HEK293T (cell line): Measurements from ENCODE around the gene JPH2.

Experiments used
- ARNT ChIP-seq: fragments of 450-650 bp; IDR thresholded peaks from 2 replicates; pipeline ENCODE4 v1.6.1; 2017; ENCODE audit warnings: mild to moderate bottlenecking
- BHLHE40 ChIP-seq: fragments of 450-650 bp; IDR thresholded peaks from 2 replicates; pipeline ENCODE4 v1.6.1; 2016; ENCODE audit warnings: mild to moderate bottlenecking, moderate library complexity, borderline replicate concordance
- ELF4 ChIP-seq: fragments of 450-650 bp; IDR thresholded peaks from 2 replicates; pipeline ENCODE4 v1.6.1; 2017; ENCODE audit warnings: antibody characterized with exemption
- FOXA1 ChIP-seq: fragments of 450-650 bp; IDR thresholded peaks from 2 replicates; pipeline ENCODE4 v1.6.1; 2016; ENCODE audit warnings: mild to moderate bottlenecking
- FOXK2 ChIP-seq: fragments of 450-650 bp; IDR thresholded peaks from 2 replicates; pipeline ENCODE4 v1.6.1; 2016; ENCODE audit warnings: mild to moderate bottlenecking
- FOXM1 ChIP-seq: fragments of 450-650 bp; IDR thresholded peaks from 2 replicates; pipeline ENCODE4 v1.6.1; 2017; ENCODE audit warnings: mild to moderate bottlenecking, borderline replicate concordance
- LEF1 ChIP-seq: fragments of 450-650 bp; IDR thresholded peaks from 2 replicates; pipeline ENCODE4 v1.6.1; 2017; ENCODE audit warnings: mild to moderate bottlenecking, borderline replicate concordance
- NFRKB ChIP-seq: fragments of 450-650 bp; IDR thresholded peaks from 2 replicates; pipeline ENCODE4 v1.6.1; 2016; ENCODE audit warnings: mild to moderate bottlenecking, moderate library complexity
- SP1 ChIP-seq: fragments of 450-650 bp; IDR thresholded peaks from 2 replicates; pipeline ENCODE4 v1.6.1; 2017
- SUZ12 ChIP-seq: fragments of 450-650 bp; IDR thresholded peaks from 2 replicates; pipeline ENCODE4 v1.6.1; 2016; ENCODE audit warnings: mild to moderate bottlenecking
- TARDBP ChIP-seq: fragments of 450-650 bp; IDR thresholded peaks from 2 replicates; pipeline ENCODE4 v1.6.1; 2016
- TF ChIP-seq, protein P1 (sequence below): fragments of 450-650 bp; IDR thresholded peaks from 2 replicates; pipeline ENCODE4 v1.6.1; 2016

DNA sequence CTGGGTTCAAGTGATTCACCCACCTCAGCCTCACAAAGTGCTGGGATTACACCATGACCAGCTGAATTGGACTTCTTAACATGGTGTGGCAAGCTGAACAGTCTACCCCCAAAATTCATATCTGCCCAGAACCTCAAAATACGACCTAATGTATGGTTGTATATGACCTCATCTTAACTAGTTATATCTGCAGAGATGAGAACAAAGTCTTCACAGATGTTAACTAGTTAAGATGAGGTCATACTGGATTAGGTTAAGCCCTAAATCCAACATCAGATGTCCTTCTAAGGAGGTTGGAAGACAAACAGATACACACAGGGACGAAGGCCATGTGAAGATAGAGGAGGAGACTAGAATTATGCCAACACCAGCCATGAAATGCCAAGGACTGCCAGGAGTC lies 102.5 kb downstream of the JPH2 start:
- TF ChIP-seq TARDBP = no peak
- no peak for TF ChIP-seq NFRKB
- no peak for TF ChIP-seq FOXA1
- TF ChIP-seq ELF4 = no peak
- TF ChIP-seq SUZ12 = no peak
- no peak for TF ChIP-seq BHLHE40
- TF ChIP-seq, protein P1, sequence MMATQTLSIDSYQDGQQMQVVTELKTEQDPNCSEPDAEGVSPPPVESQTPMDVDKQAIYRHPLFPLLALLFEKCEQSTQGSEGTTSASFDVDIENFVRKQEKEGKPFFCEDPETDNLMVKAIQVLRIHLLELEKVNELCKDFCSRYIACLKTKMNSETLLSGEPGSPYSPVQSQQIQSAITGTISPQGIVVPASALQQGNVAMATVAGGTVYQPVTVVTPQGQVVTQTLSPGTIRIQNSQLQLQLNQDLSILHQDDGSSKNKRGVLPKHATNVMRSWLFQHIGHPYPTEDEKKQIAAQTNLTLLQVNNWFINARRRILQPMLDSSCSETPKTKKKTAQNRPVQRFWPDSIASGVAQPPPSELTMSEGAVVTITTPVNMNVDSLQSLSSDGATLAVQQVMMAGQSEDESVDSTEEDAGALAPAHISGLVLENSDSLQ = no peak
- TF ChIP-seq FOXM1 = no peak
- TF ChIP-seq LEF1 = no peak
- TF ChIP-seq ARNT = no peak
- TF ChIP-seq FOXK2 = no peak
- TF ChIP-seq SP1 = no peak
